ENCODE measurements around the gene CLEC3A.
"Not testable (repeated sequence)": the region's sequence is repeated elsewhere in the genome, so short reads cannot be mapped to it uniquely, and the experiment has no call there.

The CLEC3A gene

DNA sequence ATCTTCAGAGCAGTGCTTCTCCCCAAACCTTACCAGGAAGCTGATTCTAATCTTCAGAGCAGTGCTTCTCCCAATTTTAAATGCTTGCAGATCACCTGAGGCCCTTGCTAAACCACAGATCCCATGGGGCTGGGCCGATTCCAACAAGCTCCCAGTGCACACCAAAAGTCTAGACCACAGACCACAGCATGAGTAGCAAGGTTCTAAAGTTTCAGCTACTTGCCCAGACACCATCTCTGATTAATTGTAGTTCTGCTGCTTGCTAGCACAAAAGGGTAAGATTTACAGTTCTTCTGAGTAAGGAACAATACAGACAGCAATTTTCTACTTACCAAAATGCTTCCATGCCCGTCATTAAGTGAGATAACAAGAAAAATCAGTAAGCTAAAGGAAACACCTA is 12.2 kb downstream of the CLEC3A start:
- DNase-seq (ENCODE audit: low spot score): no peak

DNA sequence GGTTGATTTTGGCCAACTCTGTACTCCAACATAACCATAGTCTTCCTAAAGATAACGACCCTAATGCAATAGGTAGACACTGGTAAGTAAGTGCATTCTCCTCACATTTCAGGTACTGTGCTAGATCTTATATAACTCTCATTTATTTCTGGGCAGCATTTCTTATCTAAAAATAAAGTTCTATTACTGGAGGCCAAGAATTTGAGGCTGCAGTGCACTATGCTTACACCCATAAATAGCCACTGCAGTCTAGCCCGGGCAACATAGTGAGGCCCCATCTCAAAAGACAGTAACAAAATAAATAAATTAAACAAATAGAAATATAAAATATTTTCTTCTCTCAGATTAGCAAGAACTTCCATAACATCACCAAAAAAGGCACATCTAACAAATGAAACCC is 12.7 kb downstream of the CLEC3A start:
- DNase-seq (ENCODE audit: low spot score): no peak

DNA sequence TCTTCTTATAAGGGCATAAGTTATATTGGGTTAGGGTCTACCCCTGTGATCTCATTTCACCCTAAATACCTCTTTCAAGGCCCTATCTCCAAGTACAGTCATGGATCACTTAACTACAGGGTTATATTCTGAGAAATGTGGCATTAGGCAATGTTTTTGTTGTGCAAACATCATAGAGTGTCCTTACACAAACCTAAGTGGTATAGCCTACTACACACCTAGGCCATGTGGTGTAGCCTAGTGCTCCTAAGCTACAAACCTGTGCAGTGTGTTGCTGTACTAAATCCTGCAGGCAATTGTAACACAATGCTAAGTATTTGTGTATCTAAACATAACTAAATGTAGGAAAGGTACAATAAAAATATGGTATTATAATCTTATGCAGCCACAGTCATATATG is 18.0 kb downstream of the CLEC3A start:
- DNase-seq (ENCODE audit: low spot score): no peak

GRCh38 chr16:78045865-78046581 is 23.7 kb downstream of the CLEC3A start:
- DNase-seq (ENCODE audit: low spot score): peak; percentile 88

GRCh38 chr16:78048319-78048718 is 26.0 kb downstream of the CLEC3A start:
- DNase-seq (ENCODE audit: low spot score): no peak

- DNase-seq (ENCODE audit: low spot score): no peak
These were observed 28.5 kb downstream of the CLEC3A start for GRCh38 chr16:78050734-78051400.

DNA sequence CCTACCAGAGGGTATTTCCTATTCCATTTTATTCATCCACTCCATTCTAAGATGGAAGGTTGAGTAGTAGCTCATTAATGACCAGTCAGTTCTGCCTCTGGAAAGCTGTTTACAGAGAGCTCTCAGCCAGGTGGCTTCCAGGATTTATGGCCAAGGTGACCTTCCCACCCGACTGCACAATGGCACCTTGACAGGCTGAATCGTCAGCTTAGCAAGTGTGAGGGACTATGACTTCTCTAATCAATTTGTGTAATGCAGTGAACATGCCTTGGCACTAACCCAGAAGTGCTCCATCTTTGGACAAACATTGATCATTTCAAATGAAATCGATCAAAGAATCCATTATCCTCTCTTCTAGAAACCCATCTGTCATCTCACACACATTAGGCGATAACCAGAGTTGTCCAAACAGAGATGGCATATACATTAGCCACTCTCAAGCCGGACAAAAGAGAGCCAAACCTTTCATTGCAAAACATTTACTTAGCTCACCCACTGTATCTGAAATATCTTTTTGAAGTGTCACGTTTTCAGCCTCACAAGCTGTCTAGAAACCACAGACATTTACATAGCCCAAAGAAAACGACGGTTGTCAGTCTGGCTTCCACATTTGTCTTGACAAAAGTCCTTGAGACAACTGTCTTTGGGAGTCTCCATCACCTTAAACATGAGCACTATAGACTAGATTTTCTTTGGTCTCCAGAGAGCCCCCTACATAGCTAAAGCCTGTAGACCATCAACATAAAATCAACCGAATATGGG is 35.6 kb downstream of the CLEC3A start:
- DNase-seq (ENCODE audit: low spot score): no peak

- DNase-seq (ENCODE audit: low spot score): not testable (repeated sequence)
These were observed 37.5 kb downstream of the CLEC3A start for GRCh38 chr16:78059806-78060205.

DNA sequence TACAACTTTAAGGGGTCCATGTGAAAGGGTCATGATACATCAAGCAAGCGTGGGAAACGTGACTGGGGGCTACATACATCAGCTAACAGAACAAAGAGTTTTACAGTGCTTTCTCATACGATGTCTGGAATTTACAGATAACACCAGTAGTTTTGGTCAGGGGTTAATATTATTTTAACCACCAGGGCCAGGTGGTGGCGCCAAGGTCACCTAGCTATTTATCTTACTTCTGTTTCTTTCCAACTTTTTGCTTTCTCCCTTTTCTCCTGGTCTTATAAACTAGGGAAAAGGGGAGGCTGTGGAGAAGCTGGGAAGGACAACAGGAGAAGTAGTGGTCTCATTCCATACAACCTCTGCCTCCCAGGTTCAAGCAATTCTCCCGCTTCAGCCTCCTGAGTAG is 37.9 kb downstream of the CLEC3A start:
- no peak for DNase-seq (ENCODE audit: low spot score)

- no peak for DNase-seq (ENCODE audit: low spot score)
These were observed 38.5 kb downstream of the CLEC3A start for GRCh38 chr16:78060809-78061208.

- DNase-seq (ENCODE audit: low spot score): no peak
These were observed 43.0 kb downstream of the CLEC3A start for GRCh38 chr16:78065319-78065718.

GRCh38 chr16:78069913-78070312 is 47.6 kb downstream of the CLEC3A start:
- DNase-seq (ENCODE audit: low spot score): no peak

- DNase-seq (ENCODE audit: low spot score): no peak
These were observed 49.9 kb downstream of the CLEC3A start for GRCh38 chr16:78072275-78072674.

- DNase-seq (ENCODE audit: low spot score): no peak
These were observed 53.5 kb downstream of the CLEC3A start for GRCh38 chr16:78075800-78076199.

- no peak for DNase-seq (ENCODE audit: low spot score)
These were observed 59.0 kb downstream of the CLEC3A start for GRCh38 chr16:78081341-78081740.

Data from HuH-7 (cell line).